Upper lobe of left lung (tissue), 4 donors: Measurements from ENCODE around the gene ASCC1.

Experiments
- EP300 ChIP-seq, 4 donors: sonication (generic); formaldehyde crosslinking; IDR thresholded peaks; one replicate each; pipeline ENCODE4 v1.5.1; 2017; ENCODE audit warnings: antibody characterized with exemption in 4 of 4, control low read depth in 2 of 4
- POLR2AphosphoS5 ChIP-seq, 2 donors: sonication (generic); formaldehyde crosslinking; IDR thresholded peaks; one replicate each; pipeline ENCODE4 v1.5.1; 2017; ENCODE audit warnings: antibody characterized with exemption in 2 of 2

DNA sequence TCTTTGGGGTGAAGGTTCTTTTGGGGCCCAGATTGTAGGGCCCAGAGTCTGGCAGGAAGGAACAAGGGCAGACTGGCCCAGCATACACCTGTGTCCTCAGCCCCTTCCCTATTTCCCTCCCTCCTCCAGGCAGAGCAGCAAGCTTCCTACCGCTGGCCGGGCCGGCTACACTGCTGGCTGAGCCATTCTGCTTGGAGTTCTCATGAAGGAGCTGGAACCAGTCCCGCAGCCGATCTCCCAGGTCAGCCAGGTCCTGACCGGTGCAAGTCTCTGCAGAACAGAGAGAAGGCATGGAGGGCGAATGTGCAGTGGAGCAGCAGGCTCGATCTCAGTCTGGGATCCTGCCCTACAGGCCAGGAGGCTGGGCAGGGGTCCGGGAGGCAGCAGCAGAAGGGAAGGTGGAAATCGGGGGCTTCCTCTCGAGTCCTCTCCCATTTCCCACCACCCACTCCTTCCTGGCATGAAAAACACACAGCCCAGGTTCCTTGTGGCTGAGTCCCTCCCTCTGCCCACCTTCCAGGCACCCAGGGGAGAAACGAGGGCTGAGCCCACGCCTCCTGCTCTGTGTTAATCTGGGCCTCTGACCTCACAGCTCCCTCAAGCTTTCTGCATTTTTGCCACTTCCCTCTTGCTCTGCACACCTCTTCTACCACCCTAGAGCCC is 148.5 kb downstream of the ASCC1 start:
- TF ChIP-seq POLR2AphosphoS5 (IDR thresholded peaks at IDR 0.05) (no peak), EP300 (IDR thresholded peaks at IDR 0.05) (no peak)
